GM21737 (cell line): ENCODE results near the gene RNF150.
"Not testable (repeated sequence)": the region's sequence is repeated elsewhere in the genome, so short reads cannot be mapped to it uniquely, and the experiment has no call there.

ENCODE experiments used
- ATAC-seq: cut with Tn5 transposase; IDR thresholded peaks from one replicate; pipeline ENCODE4 v1.9.1; 2021; ENCODE audit warnings: mild to moderate bottlenecking, moderate library complexity; ENCODE audit not compliant: unreplicated experiment

Gene RNF150

GRCh38 chr4:140837736-140838135 lies 295.5 kb downstream of the RNF150 start:
- no peak for ATAC-seq

- no peak for ATAC-seq
These were observed 298.3 kb downstream of the RNF150 start for GRCh38 chr4:140834839-140835495.

GRCh38 chr4:140833280-140833679 lies 300.0 kb downstream of the RNF150 start:
- no peak for ATAC-seq

GRCh38 chr4:140829825-140830224 lies 303.4 kb downstream of the RNF150 start:
- ATAC-seq = peak; percentile 85

- ATAC-seq = no peak
These were observed 306.6 kb downstream of the RNF150 start for GRCh38 chr4:140826701-140827027.

GRCh38 chr4:140820520-140820919 lies 312.7 kb downstream of the RNF150 start:
- ATAC-seq = not testable (repeated sequence)

GRCh38 chr4:140819610-140820009 lies 313.7 kb downstream of the RNF150 start:
- ATAC-seq = no peak

- no peak for ATAC-seq
These were observed 314.8 kb downstream of the RNF150 start for GRCh38 chr4:140818433-140818832.

GRCh38 chr4:140816806-140817510 lies 316.3 kb downstream of the RNF150 start:
- no peak for ATAC-seq

GRCh38 chr4:140813804-140814203 lies 319.5 kb downstream of the RNF150 start:
- no peak for ATAC-seq

GRCh38 chr4:140812916-140813315 lies 320.4 kb downstream of the RNF150 start:
- ATAC-seq = no peak

- no peak for ATAC-seq
These were observed 321.8 kb downstream of the RNF150 start for GRCh38 chr4:140811429-140811828.

- not testable (repeated sequence) for ATAC-seq
These were observed 322.6 kb downstream of the RNF150 start for GRCh38 chr4:140810591-140811169.
